Measurements from ENCODE around the gene ATP1A4.

GRCh38 chr1:160194737-160195059 is 43.3 kb downstream of the ATP1A4 start:
- TF ChIP-seq CTCF (IDR thresholded peaks at IDR 0.05): no peak
- no peak for TF ChIP-seq POLR2A (IDR thresholded peaks at IDR 0.05)
- no peak for TF ChIP-seq POLR2AphosphoS5 (IDR thresholded peaks at IDR 0.05)

Measured in sigmoid colon (tissue), 4 donors.